ENCODE measurements around the gene STXBP3.

The STXBP3 gene

GRCh38 chr1:108829498-108829916, 83.0 kb downstream of the STXBP3 start:
- DNase-seq (ENCODE audit: extremely low spot score) = no peak
- POLR2A ChIA-PET = no interaction called here
- CTCF ChIA-PET = interaction anchor here (0.9 to 10.9 kb wide), 18 partner anchors 10 to 703 kb away, joined by 3 to 300 read pairs (median 14); partner anchors contain the start of gene ELAPOR1
- TF ChIP-seq, protein P1, sequence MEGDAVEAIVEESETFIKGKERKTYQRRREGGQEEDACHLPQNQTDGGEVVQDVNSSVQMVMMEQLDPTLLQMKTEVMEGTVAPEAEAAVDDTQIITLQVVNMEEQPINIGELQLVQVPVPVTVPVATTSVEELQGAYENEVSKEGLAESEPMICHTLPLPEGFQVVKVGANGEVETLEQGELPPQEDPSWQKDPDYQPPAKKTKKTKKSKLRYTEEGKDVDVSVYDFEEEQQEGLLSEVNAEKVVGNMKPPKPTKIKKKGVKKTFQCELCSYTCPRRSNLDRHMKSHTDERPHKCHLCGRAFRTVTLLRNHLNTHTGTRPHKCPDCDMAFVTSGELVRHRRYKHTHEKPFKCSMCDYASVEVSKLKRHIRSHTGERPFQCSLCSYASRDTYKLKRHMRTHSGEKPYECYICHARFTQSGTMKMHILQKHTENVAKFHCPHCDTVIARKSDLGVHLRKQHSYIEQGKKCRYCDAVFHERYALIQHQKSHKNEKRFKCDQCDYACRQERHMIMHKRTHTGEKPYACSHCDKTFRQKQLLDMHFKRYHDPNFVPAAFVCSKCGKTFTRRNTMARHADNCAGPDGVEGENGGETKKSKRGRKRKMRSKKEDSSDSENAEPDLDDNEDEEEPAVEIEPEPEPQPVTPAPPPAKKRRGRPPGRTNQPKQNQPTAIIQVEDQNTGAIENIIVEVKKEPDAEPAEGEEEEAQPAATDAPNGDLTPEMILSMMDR (IDR thresholded peaks at IDR 0.05; ENCODE audit: control extremely low read depth, extremely low read depth, low read depth, missing control alignments) = no peak

- ChIA-PET POLR2A (no interaction called here), CTCF (interaction anchor here (1.0 to 10.9 kb wide), 14 partner anchors 8 to 284 kb away, joined by 3 to 300 read pairs (median 12); partner anchors contain the start of gene ELAPOR1)
- no peak for DNase-seq (ENCODE audit: extremely low spot score)
- TF ChIP-seq, protein P1 (IDR thresholded peaks at IDR 0.05; ENCODE audit: control extremely low read depth, extremely low read depth, low read depth, missing control alignments) = no peak
Observed at GRCh38 chr1:108830119-108831008, 83.9 kb downstream of the STXBP3 start.

GRCh38 chr1:108831225-108831624, 84.8 kb downstream of the STXBP3 start:
- CTCF ChIA-PET = interaction anchor here (1.0 to 10.9 kb wide), 8 partner anchors 9 to 281 kb away, joined by 3 to 300 read pairs (median 4); a partner anchor contains a TSS
- TF ChIP-seq, protein P1 (IDR thresholded peaks at IDR 0.05; ENCODE audit: control extremely low read depth, extremely low read depth, low read depth, missing control alignments) = no peak
- DNase-seq (ENCODE audit: extremely low spot score) = no peak
- POLR2A ChIA-PET = no interaction called here

DNA sequence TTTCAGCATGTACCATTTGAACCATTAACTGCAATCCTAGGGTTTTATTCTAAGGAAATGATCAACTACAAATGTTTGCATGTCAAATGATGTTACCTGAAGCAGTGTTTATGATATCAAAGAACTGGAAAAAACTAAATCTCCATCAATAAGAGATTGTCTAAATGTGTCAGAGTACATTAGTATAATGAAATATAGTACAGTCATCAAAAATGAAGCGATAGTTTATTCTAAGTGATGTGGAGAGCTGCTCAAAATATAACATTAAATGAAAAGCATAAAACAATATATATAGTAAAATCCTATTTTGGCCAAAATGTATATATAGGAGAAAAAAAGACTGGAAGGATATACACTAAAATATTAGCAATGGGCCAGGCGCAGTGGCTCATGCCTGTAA, 86.5 kb downstream of the STXBP3 start:
- TF ChIP-seq, protein P1 (IDR thresholded peaks at IDR 0.05; ENCODE audit: control extremely low read depth, extremely low read depth, low read depth, missing control alignments) = no peak
- CTCF ChIA-PET = interaction anchor here (1.2 to 2.7 kb wide), 3 partner anchors 63 to 279 kb away, joined by 3 to 14 read pairs (median 13); a partner anchor contains a TSS
- DNase-seq (ENCODE audit: extremely low spot score) = no peak
- POLR2A ChIA-PET = no interaction called here

GRCh38 chr1:108841703-108842102, 95.2 kb downstream of the STXBP3 start:
- POLR2A ChIA-PET = no interaction called here

GRCh38 chr1:108842525-108843181, 96.2 kb downstream of the STXBP3 start:
- TF ChIP-seq, protein P1 (IDR thresholded peaks at IDR 0.05; ENCODE audit: control extremely low read depth, extremely low read depth, low read depth, missing control alignments) = no peak
- ChIA-PET POLR2A (no interaction called here), CTCF (interaction anchor here (0.6 to 4.6 kb wide), 2 partner anchors 15 to 89 kb away, joined by 3 to 50 read pairs; no protein-coding TSS in a partner anchor)
- DNase-seq (ENCODE audit: extremely low spot score) = no peak

More at GRCh38 chr1:108841703-108842102, 95.2 kb downstream of the STXBP3 start:
- CTCF ChIA-PET = interaction anchor here (1.1 to 4.6 kb wide), 2 partner anchors 14 to 16 kb away, joined by 4 to 50 read pairs; partner anchors contain the start of gene AKNAD1
- DNase-seq (ENCODE audit: extremely low spot score) = no peak
- TF ChIP-seq, protein P1 (IDR thresholded peaks at IDR 0.05; ENCODE audit: control extremely low read depth, extremely low read depth, low read depth, missing control alignments) = no peak

Measured in GM10248 (cell line).